ENCODE measurements around the gene HNF1B. TPM values are rescaled to one million over a fixed set of nuclear protein-coding genes. Genes with fewer than 3 reads are reported as not detected.

The HNF1B gene
- total RNA-seq, 1 donor from 2014 or later: 4.6 TPM

GRCh38 chr17:37741341-37742115 lies 3.3 kb downstream of the HNF1B start:
- Mint-ChIP-seq H3K27ac (no peak overlapping the region), H3K9me3 (no peaks in the 10 kb centered on the region), H3K27me3 (ENCODE audit: low read depth) (peaks cover 71% of the 10 kb centered on the region), H3K4me1 (ENCODE audit: low read depth) (peaks cover 14% of the 10 kb centered on the region), H3K4me3 (ENCODE audit: low read depth) (peak overlapping the region; percentile 67), H3K36me3 (ENCODE audit: low read depth) (no peaks in the 10 kb centered on the region)
- no peak for DNase-seq (ENCODE audit: low spot score)
- intact Hi-C loops (cut with micrococcal nuclease): loop anchor here (1.0 to 5.0 kb wide), 2 partner anchors 50 to 794 kb away; partner anchors contain the start of gene AATF

- Mint-ChIP-seq H3K27ac (no peak overlapping the region), H3K9me3 (no peaks in the 10 kb centered on the region), H3K4me1 (ENCODE audit: low read depth) (peaks cover 14% of the 10 kb centered on the region), H3K36me3 (ENCODE audit: low read depth) (no peaks in the 10 kb centered on the region), H3K4me3 (ENCODE audit: low read depth) (no peak overlapping the region), H3K27me3 (ENCODE audit: low read depth) (peaks cover 68% of the 10 kb centered on the region)
- intact Hi-C loops (cut with micrococcal nuclease): loop anchor here (1.0 to 5.0 kb wide), 2 partner anchors 50 to 794 kb away; partner anchors contain the start of gene AATF
- no peak for DNase-seq (ENCODE audit: low spot score)
Measured at GRCh38 chr17:37740915-37741314, 3.9 kb downstream of the HNF1B start.

GRCh38 chr17:37737971-37738370 lies 6.9 kb downstream of the HNF1B start:
- Mint-ChIP-seq H3K4me3 (ENCODE audit: low read depth) (no peak overlapping the region), H3K27me3 (ENCODE audit: low read depth) (peaks cover 53% of the 10 kb centered on the region), H3K36me3 (ENCODE audit: low read depth) (no peaks in the 10 kb centered on the region), H3K27ac (no peak overlapping the region), H3K4me1 (ENCODE audit: low read depth) (peaks cover 6% of the 10 kb centered on the region), H3K9me3 (no peaks in the 10 kb centered on the region)
- no peak for DNase-seq (ENCODE audit: low spot score)
- intact Hi-C loops (cut with micrococcal nuclease): no loop called here

GRCh38 chr17:37737081-37737480 lies 7.8 kb downstream of the HNF1B start:
- Mint-ChIP-seq H3K27me3 (ENCODE audit: low read depth) (peaks cover 49% of the 10 kb centered on the region), H3K4me1 (ENCODE audit: low read depth) (peaks cover 4% of the 10 kb centered on the region), H3K9me3 (no peaks in the 10 kb centered on the region), H3K36me3 (ENCODE audit: low read depth) (no peaks in the 10 kb centered on the region), H3K4me3 (ENCODE audit: low read depth) (no peak overlapping the region), H3K27ac (no peak overlapping the region)
- no peak for DNase-seq (ENCODE audit: low spot score)
- intact Hi-C loops (cut with micrococcal nuclease): no loop called here

GRCh38 chr17:37736428-37736827 lies 8.4 kb downstream of the HNF1B start:
- H3K27ac Mint-ChIP-seq: no peak overlapping the region
- no peaks in the 10 kb centered on the region for H3K9me3 Mint-ChIP-seq
- intact Hi-C loops (cut with micrococcal nuclease): no loop called here
- DNase-seq (ENCODE audit: low spot score): no peak
- no peak overlapping the region for H3K4me3 Mint-ChIP-seq (ENCODE audit: low read depth)
- H3K36me3 Mint-ChIP-seq (ENCODE audit: low read depth): no peaks in the 10 kb centered on the region
- H3K27me3 Mint-ChIP-seq (ENCODE audit: low read depth): peaks cover 44% of the 10 kb centered on the region
- peaks cover 4% of the 10 kb centered on the region for H3K4me1 Mint-ChIP-seq (ENCODE audit: low read depth)

- no peaks in the 10 kb centered on the region for H3K9me3 Mint-ChIP-seq
- no peaks in the 10 kb centered on the region for H3K36me3 Mint-ChIP-seq (ENCODE audit: low read depth)
- DNase-seq (ENCODE audit: low spot score): no peak
- peaks cover 34% of the 10 kb centered on the region for H3K27me3 Mint-ChIP-seq (ENCODE audit: low read depth)
- H3K4me1 Mint-ChIP-seq (ENCODE audit: low read depth): peaks cover 4% of the 10 kb centered on the region
- H3K4me3 Mint-ChIP-seq (ENCODE audit: low read depth): no peak overlapping the region
- intact Hi-C loops (cut with micrococcal nuclease): no loop called here
- H3K27ac Mint-ChIP-seq: no peak overlapping the region
Measured at GRCh38 chr17:37735165-37735564, 9.7 kb downstream of the HNF1B start.

GRCh38 chr17:37732316-37732715 lies 12.5 kb downstream of the HNF1B start:
- peaks cover 1% of the 10 kb centered on the region for H3K4me1 Mint-ChIP-seq (ENCODE audit: low read depth)
- H3K4me3 Mint-ChIP-seq (ENCODE audit: low read depth): no peak overlapping the region
- no peak for DNase-seq (ENCODE audit: low spot score)
- intact Hi-C loops (cut with micrococcal nuclease): no loop called here
- no peaks in the 10 kb centered on the region for H3K36me3 Mint-ChIP-seq (ENCODE audit: low read depth)
- peaks cover 14% of the 10 kb centered on the region for H3K27me3 Mint-ChIP-seq (ENCODE audit: low read depth)
- H3K27ac Mint-ChIP-seq: no peak overlapping the region
- no peaks in the 10 kb centered on the region for H3K9me3 Mint-ChIP-seq

- H3K27ac Mint-ChIP-seq: no peak overlapping the region
- no peak for DNase-seq (ENCODE audit: low spot score)
- H3K9me3 Mint-ChIP-seq: no peaks in the 10 kb centered on the region
- H3K4me3 Mint-ChIP-seq (ENCODE audit: low read depth): no peak overlapping the region
- intact Hi-C loops (cut with micrococcal nuclease): no loop called here
- H3K36me3 Mint-ChIP-seq (ENCODE audit: low read depth): no peaks in the 10 kb centered on the region
- no peaks in the 10 kb centered on the region for H3K4me1 Mint-ChIP-seq (ENCODE audit: low read depth)
- H3K27me3 Mint-ChIP-seq (ENCODE audit: low read depth): peaks cover 7% of the 10 kb centered on the region
Measured at GRCh38 chr17:37731056-37731455, 13.8 kb downstream of the HNF1B start.

GRCh38 chr17:37729905-37730304 lies 15.0 kb downstream of the HNF1B start:
- Mint-ChIP-seq H3K27me3 (ENCODE audit: low read depth) (peaks cover 8% of the 10 kb centered on the region), H3K27ac (no peak overlapping the region), H3K4me3 (ENCODE audit: low read depth) (no peak overlapping the region), H3K4me1 (ENCODE audit: low read depth) (no peaks in the 10 kb centered on the region), H3K9me3 (no peaks in the 10 kb centered on the region), H3K36me3 (ENCODE audit: low read depth) (no peaks in the 10 kb centered on the region)
- intact Hi-C loops (cut with micrococcal nuclease): no loop called here
- no peak for DNase-seq (ENCODE audit: low spot score)

GRCh38 chr17:37726891-37727675 lies 17.8 kb downstream of the HNF1B start:
- H3K4me1 Mint-ChIP-seq (ENCODE audit: low read depth): no peaks in the 10 kb centered on the region
- H3K27me3 Mint-ChIP-seq (ENCODE audit: low read depth): peaks cover 7% of the 10 kb centered on the region
- no peaks in the 10 kb centered on the region for H3K9me3 Mint-ChIP-seq
- H3K27ac Mint-ChIP-seq: no peak overlapping the region
- intact Hi-C loops (cut with micrococcal nuclease): no loop called here
- DNase-seq (ENCODE audit: low spot score): no peak
- no peaks in the 10 kb centered on the region for H3K36me3 Mint-ChIP-seq (ENCODE audit: low read depth)
- H3K4me3 Mint-ChIP-seq (ENCODE audit: low read depth): no peak overlapping the region

- Mint-ChIP-seq H3K27ac (no peak overlapping the region), H3K4me1 (ENCODE audit: low read depth) (no peaks in the 10 kb centered on the region), H3K36me3 (ENCODE audit: low read depth) (no peaks in the 10 kb centered on the region), H3K9me3 (no peaks in the 10 kb centered on the region), H3K27me3 (ENCODE audit: low read depth) (peaks cover 7% of the 10 kb centered on the region), H3K4me3 (ENCODE audit: low read depth) (no peak overlapping the region)
- DNase-seq (ENCODE audit: low spot score): no peak
- intact Hi-C loops (cut with micrococcal nuclease): no loop called here
Measured at GRCh38 chr17:37726248-37726647, 18.6 kb downstream of the HNF1B start.

GRCh38 chr17:37725601-37726146 lies 19.2 kb downstream of the HNF1B start:
- H3K27me3 Mint-ChIP-seq (ENCODE audit: low read depth): peaks cover 7% of the 10 kb centered on the region
- no peak overlapping the region for H3K4me3 Mint-ChIP-seq (ENCODE audit: low read depth)
- H3K9me3 Mint-ChIP-seq: no peaks in the 10 kb centered on the region
- no peak for DNase-seq (ENCODE audit: low spot score)
- H3K4me1 Mint-ChIP-seq (ENCODE audit: low read depth): no peaks in the 10 kb centered on the region
- H3K27ac Mint-ChIP-seq: no peak overlapping the region
- no peaks in the 10 kb centered on the region for H3K36me3 Mint-ChIP-seq (ENCODE audit: low read depth)
- intact Hi-C loops (cut with micrococcal nuclease): no loop called here
